Endothelial cell of umbilical vein (primary cell): ENCODE measurements around the gene GNAS. TPM values are rescaled to one million over a fixed set of nuclear protein-coding genes. Genes with fewer than 3 reads are reported as not detected.

Experiments
- BruUV-seq: library from RNA; stranded (reverse); fragments of 400-500 nt; replicated peaks from 2 replicates; lab custom pipeline; 2021; lab: Mats Ljungman, UMichigan
- CTCF ChIA-PET: fragments of 300-600, 350-600 bp; sonication (Branson Sonifier 250); formaldehyde crosslinking; loops from one replicate; lab custom pipeline; 2021; ENCODE audit warnings: antibody characterized with exemption, inconsistent platforms; lab: Charles Lee
- POLR2A ChIA-PET: fragments of 300-600, 350-600 bp; sonication (Branson Sonifier 250); formaldehyde crosslinking; loops from one replicate; lab custom pipeline; 2021; ENCODE audit warnings: antibody characterized with exemption, inconsistent platforms; lab: Charles Lee
- DNase-seq: peaks from one replicate; pipeline ENCODE4 v3.0.0-alpha.2; 2011; ENCODE audit warnings: low read depth, low spot score
- FAIRE-seq: peaks from 2 replicates; lab custom pipeline; 2011; peaks lifted over from hg19 to GRCh38; lab: Jason Lieb, UNC
- H2AFZ ChIP-seq: 2 replicates; pipeline ENCODE4 v1.6.0; 2012; ENCODE audit warnings: low read depth, low read length, control low read depth, inconsistent platforms
- H3K27ac ChIP-seq: 2 replicates; pipeline ENCODE4 v1.5.1; 2011; ENCODE audit warnings: low read depth, mild to moderate bottlenecking, control low read depth, low read length, moderate library complexity; ENCODE audit not compliant: insufficient read depth
- H3K27me3 ChIP-seq, 2 experiments: 2 replicates each; pipeline versions ENCODE4 v1.6.0 to v1.6.1; 2011; ENCODE audit warnings: low read length in 2 of 2, mixed read lengths in 1 of 2; ENCODE audit not compliant: control insufficient read depth in 2 of 2, insufficient read depth in 2 of 2
- H3K36me3 ChIP-seq, 2 experiments: 2 replicates in 1 of 2; 3 replicates in 1 of 2; pipeline ENCODE4 v1.5.1; 2011; ENCODE audit warnings: low read length in 2 of 2, mild to moderate bottlenecking in 1 of 2, moderate library complexity in 1 of 2; ENCODE audit not compliant: control insufficient read depth in 2 of 2, insufficient read depth in 2 of 2; ENCODE audit errors: extremely low read depth in 1 of 2
- H3K4me1 ChIP-seq: 3 replicates; pipeline ENCODE4 v1.5.1; 2011; ENCODE audit warnings: mild to moderate bottlenecking, low read length; ENCODE audit not compliant: control insufficient read depth, insufficient read depth; ENCODE audit errors: extremely low read depth
- H3K4me2 ChIP-seq: 2 replicates; pipeline ENCODE4 v1.6.1; 2011; ENCODE audit warnings: low read length, control low read depth, mixed read lengths; ENCODE audit not compliant: insufficient read depth
- H3K4me3 ChIP-seq, 3 experiments: fragments of 200-600 bp in 1 of 3; sonication (generic), shearing (Covaris generic) in 1 of 3; replicated peaks in 1 of 3; 2 replicates each; pipeline ENCODE4 v1.5.1; 2011 to 2016; ENCODE audit warnings: control low read depth in 3 of 3, low read length in 3 of 3, mild to moderate bottlenecking in 2 of 3, inconsistent platforms in 1 of 3, low read depth in 1 of 3, moderate library complexity in 1 of 3; ENCODE audit not compliant: insufficient read depth in 1 of 3
- H3K79me2 ChIP-seq: 2 replicates; pipeline ENCODE4 v1.6.0; 2012; ENCODE audit warnings: low read length, inconsistent platforms; ENCODE audit not compliant: control insufficient read depth, insufficient read depth
- H3K9ac ChIP-seq: replicated peaks from 2 replicates; pipeline ENCODE3; 2011; ENCODE audit warnings: low read length, control low read depth; ENCODE audit not compliant: insufficient read depth; ENCODE audit errors: extremely low read depth
- H3K9me1 ChIP-seq: replicated peaks from 3 replicates; pipeline ENCODE4 v1.6.0; 2011; ENCODE audit warnings: mild to moderate bottlenecking, low read length; ENCODE audit not compliant: control insufficient read depth, insufficient read depth; ENCODE audit errors: extremely low read depth
- H3K9me3 ChIP-seq: replicated peaks from 2 replicates; pipeline ENCODE4 v1.5.1; 2012; ENCODE audit warnings: low read length, inconsistent platforms; ENCODE audit not compliant: control insufficient read depth, insufficient read depth
- H4K20me1 ChIP-seq: replicated peaks from 2 replicates; pipeline ENCODE3; 2011; ENCODE audit warnings: mild to moderate bottlenecking, low read length; ENCODE audit not compliant: control insufficient read depth, insufficient read depth; ENCODE audit errors: extremely low read depth
- CTCF ChIP-seq, 2 donors: IDR thresholded peaks; 1 replicate in 1 of 2; 2 replicates in 1 of 2; pipeline ENCODE4 v1.5.1; 2011; ENCODE audit warnings: low read length in 2 of 2, mild to moderate bottlenecking in 2 of 2, moderate library complexity in 2 of 2, control low read depth in 1 of 2, inconsistent platforms in 1 of 2, low read depth in 1 of 2; ENCODE audit not compliant: insufficient read depth in 1 of 2; ENCODE audit errors: extremely low read depth in 1 of 2
- EZH2 ChIP-seq: IDR thresholded peaks from 2 replicates; pipeline ENCODE4 v1.6.1; 2012; ENCODE audit warnings: borderline replicate concordance, low read depth, mild to moderate bottlenecking, moderate library complexity, low read length, inconsistent platforms; ENCODE audit not compliant: severe bottlenecking
- FOS ChIP-seq: IDR thresholded peaks from 2 replicates; pipeline ENCODE4 v1.6.1; 2011; ENCODE audit warnings: mild to moderate bottlenecking, low read length, moderate library complexity, borderline replicate concordance; ENCODE audit not compliant: insufficient read depth
- GATA2 ChIP-seq: IDR thresholded peaks from 2 replicates; pipeline ENCODE4 v1.7.0; 2011; ENCODE audit warnings: low read depth, mild to moderate bottlenecking, moderate library complexity, mixed read lengths, low read length; ENCODE audit not compliant: insufficient read length, insufficient read depth
- JUN ChIP-seq: IDR thresholded peaks from 2 replicates; pipeline ENCODE4 v1.6.1; 2011; ENCODE audit warnings: borderline replicate concordance, low read depth; ENCODE audit not compliant: insufficient read length, insufficient read depth
- MAX ChIP-seq: IDR thresholded peaks from 2 replicates; pipeline ENCODE4 v1.6.1; 2011; ENCODE audit not compliant: insufficient read depth, insufficient read length
- MYC ChIP-seq: IDR thresholded peaks from one replicate; pipeline ENCODE4 v1.6.1; 2011; ENCODE audit warnings: mild to moderate bottlenecking, low read depth, low read length
- POLR2A ChIP-seq: IDR thresholded peaks from 2 replicates; pipeline ENCODE4 v1.6.1; 2012; ENCODE audit warnings: low read depth, mild to moderate bottlenecking, control low read depth, low read length
- POLR2AphosphoS5 ChIP-seq: IDR thresholded peaks from 2 replicates; pipeline ENCODE4 v1.6.1; 2012; ENCODE audit warnings: low read depth, mild to moderate bottlenecking, control low read depth, low read length, moderate library complexity; ENCODE audit not compliant: insufficient read depth
- dilution Hi-C: fragments of 300-500 bp; cut with MboI; formaldehyde crosslinking; loops from one replicate; pipeline ENCODE4 v1.15.0; 2019; ENCODE audit warnings: low sequenced_read_pairs; ENCODE audit not compliant: extremely low pct_ligation_motif_present
- intact Hi-C: fragments of 100-400 bp; cut with micrococcal nuclease; formaldehyde crosslinking; loops from one replicate; pipeline ENCODE4 v1.10.0; 2022
- polyA plus RNA-seq, 4 experiments: library from polyadenylated mRNA; depleted of rRNA in 3 of 4; stranded (reverse) in 3 of 4; unstranded in 1 of 4; fragments of >200 nt; gene quantifications; 2 replicates each; pipeline versions ENCODE4 v1.2.1 to v1.2.3, GENCODE V29; 2011 to 2012; ENCODE audit warnings: missing spikeins in 1 of 4
- total RNA-seq: library from RNA; stranded (reverse); gene quantifications from 2 replicates; pipeline ENCODE4 v1.2.3, GENCODE V29; 2021

Gene GNAS
- total and polyA plus RNA-seq, 2 donors (not counting 3 experiments of a cell fraction or from before 2014, with no cell fraction given), result 1,141 to 1,882 TPM

GRCh38 chr20:58900397-58900796 is 47.9 kb downstream of the GNAS start:
- Histone ChIP-seq H3K79me2 (peaks cover 81% of the 10 kb centered on the region), H3K27me3 (no peaks in the 10 kb centered on the region), H3K36me3 (peaks cover 22 to 34% of the 10 kb centered on the region in 2 experiments), H2AFZ (no peak overlapping the region), H4K20me1 (peaks cover 15% of the 10 kb centered on the region), H3K9ac (no peak overlapping the region), H3K27ac (no peak overlapping the region), H3K4me2 (no peak overlapping the region), H3K9me1 (no peaks in the 10 kb centered on the region), H3K9me3 (no peaks in the 10 kb centered on the region), H3K4me3 (no peak overlapping the region), H3K4me1 (peaks cover 28% of the 10 kb centered on the region)
- ChIA-PET POLR2A (no interaction called here), CTCF (no interaction called here)
- no TSS peak for BruUV-seq
- TF ChIP-seq FOS (no peak), CTCF (IDR thresholded peaks at IDR 0.05; ENCODE audit: extremely low read depth in 1 of 2, insufficient read depth in 1 of 2, low read depth in 1 of 2, low read length in 2 of 2) (no peak), JUN (no peak), GATA2 (no peak), MAX (no peak), EZH2 (no peak), POLR2AphosphoS5 (no peak), POLR2A (no peak), MYC (no peak)
- DNase-seq, result no peak
- peak; percentile 4 for FAIRE-seq
- dilution Hi-C loops, result no loop called here
- intact Hi-C loops, result no loop called here
